ENCODE measurements around the gene CCL4.
A peak's percentile ranks its signal among the peaks of the same experiment; 100 is the strongest.
"Not testable (repeated sequence)": the region's sequence is repeated elsewhere in the genome, so short reads cannot be mapped to it uniquely, and the experiment has no call there.

The CCL4 gene

DNA sequence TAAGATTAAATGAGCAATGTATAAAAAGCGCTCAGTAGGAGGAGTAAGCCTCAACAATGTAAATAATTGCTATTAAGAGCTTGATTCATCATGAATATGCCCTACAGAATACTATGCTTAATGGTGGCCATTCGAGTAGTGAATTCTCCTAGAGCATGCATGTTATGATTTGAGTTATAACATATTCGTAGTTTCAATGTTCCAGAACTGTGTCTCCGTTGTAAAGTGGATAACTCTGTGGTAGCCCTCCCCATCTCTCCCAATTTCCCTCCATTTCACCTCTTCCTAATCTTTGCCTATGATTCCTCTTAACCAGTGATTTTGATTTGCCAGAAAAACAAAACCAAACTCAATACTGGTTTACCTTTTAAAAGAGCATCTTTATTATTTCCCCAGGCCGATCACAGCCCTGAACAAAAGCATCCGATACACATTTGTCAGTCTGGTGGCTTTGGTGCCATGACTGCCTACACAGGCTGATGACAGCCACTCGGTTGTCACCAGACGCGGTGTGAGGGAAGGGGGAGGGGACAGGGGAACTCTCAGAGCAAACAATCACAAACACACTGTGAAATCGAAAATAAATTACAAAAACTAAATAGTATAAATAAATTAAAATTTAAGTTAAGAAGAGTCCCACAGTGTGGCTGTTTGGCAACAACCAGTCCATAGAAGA is 15.6 kb upstream of the CCL4 start:
- DNase-seq (ENCODE audit: low read depth in 2 of 2), result not testable (repeated sequence)

DNA sequence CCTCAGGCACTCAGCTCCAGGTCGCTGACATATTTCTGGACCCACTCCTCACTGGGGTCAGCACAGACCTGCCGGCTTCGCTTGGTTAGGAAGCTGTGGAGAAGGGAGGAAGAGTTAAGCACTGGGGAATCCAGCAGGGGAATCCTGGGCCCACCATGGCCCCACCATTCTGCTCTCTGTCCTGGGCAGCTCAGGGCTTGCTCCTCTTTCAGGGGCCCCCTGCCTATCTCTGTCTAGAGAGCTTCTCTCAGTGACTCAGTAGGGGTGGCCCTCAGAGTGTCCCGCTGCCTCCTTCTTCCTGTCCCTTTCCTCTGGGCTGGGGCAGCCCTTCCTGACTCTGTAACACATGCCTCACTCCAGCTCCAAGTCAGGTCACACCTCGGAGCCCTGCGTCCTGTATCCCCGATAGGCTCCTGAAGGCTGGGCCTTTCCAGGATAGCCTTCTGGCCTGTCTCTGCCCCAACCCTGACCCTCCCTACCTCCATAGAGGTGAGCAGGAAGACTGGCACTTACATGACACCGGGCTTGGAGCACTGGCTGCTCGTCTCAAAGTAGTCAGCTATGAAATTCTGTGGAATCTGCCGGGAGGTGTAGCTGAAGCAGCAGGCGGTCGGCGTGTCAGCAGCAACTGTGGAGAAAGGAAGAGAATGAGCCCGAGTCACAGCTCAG is 14.8 kb upstream of the CCL4 start:
- DNase-seq (ENCODE audit: low read depth in 2 of 2), result no peak

DNA sequence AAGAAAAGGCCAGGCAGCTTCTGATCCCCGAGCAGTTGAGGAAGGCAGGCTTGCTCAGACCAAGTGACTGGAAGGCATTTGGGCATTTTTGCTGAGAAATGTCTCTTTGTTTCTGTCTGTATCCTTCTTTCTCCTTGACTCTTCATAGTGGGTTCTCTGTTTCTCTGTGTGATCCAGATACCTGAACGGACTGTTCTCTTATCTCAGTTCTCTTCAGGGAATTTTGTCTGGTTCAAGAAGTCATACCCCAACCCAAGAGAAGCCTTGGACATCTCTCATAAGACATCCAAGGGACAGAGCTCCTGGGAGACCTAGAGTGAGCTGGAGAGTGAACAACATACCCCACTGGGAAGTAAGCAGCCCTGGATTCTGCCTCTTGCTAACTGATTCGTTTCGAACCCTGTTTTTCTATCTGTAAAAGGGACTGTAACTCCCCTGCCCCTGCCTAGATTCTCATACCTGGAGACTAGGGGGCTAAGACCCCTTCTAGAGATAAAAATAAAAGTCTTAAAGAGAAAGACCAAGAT is 14.2 kb upstream of the CCL4 start:
- DNase-seq (ENCODE audit: low read depth in 2 of 2), result no peak

DNA sequence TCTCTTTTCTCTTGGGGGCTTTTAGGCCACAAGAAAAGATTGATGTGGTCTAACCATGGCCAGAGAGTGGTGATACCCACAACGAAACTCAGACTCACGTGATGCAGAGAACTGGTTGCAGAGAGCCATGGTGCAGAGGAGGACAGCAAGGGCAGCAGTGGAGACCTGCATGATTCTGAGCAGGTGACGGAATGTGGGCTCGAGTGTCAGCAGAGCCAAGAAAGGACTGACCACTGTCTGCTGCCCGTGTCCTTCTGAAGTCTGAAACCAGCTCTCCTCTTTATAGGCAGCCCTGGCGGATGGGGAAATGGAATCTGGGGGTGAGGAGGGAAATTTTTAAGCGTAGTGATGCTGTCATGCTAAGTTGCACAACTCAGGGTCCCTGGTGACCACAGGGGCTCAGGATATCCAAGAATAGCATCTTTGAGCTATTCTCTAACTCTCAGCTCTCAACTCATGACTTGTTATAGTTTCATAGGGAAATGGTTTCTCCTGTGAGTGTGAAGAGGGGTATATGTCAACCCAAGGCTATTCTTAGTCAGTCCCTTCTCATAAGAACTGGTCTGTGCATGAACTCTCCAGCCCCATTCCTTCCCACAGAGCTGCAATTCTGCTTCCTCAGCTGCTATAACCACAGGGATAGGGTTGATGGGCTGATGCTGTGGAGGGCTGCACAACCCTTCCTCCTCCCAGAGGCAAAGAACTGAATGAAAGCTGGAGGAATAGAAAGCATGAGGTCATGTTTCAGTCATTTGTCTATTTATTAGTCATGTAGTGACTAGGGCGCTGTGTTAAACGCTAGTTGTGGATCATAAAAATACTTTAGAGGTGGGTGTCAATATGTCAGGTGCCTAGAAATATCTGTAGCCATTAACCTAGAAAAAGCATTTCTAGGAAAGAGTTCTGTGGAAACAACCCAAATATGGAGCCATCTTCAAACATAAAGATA is 13.5 kb upstream of the CCL4 start, which contains the start of gene CCL3:
Gene CCL3 (minus strand): TSS at position 256 of the 949 bp plus-strand sequence. CDS start 85 bp downstream, at position 171.
- peak; percentile 37 to 39 for DNase-seq (ENCODE audit: low read depth in 2 of 2)

DNA sequence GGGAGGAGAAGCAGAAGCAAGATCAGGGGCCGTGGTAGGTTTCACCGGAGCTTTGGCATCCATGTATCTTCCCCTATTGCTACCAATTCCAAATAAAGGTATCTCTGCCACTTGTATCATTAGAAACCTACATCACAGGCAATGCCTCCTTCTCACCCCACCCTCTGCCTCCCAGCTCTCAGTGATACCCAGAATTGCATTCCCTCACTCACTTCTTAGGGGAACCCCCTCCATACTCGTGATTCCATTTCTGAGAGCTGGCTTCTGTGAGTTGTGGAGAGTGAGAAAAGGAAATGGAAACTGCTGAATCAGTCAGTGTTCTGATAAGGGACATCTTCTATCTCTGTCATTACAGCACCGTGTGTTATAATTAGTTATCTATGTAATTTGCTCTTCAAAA is 11.4 kb upstream of the CCL4 start:
- DNase-seq (ENCODE audit: low read depth in 2 of 2), result peak in 1 of 2 donors; percentile 36

DNA sequence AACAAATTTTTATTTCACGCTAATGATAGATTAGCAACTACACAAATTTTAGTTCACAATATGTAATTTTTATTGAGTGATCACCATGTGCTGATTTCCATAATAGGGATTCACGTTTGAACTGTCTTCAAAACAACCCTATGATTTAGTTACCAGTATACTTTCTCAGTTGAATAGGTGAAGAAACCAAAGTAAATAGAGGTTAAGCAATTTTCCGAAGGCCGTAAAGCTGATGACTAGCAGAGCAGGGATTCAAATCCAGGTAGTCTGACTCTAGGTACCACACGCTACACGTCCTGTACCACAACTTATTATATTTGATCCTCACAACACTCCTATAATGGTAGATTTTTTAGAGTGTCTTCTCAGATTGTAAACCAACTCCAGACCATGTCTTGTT is 10.9 kb upstream of the CCL4 start:
- not testable (repeated sequence) for DNase-seq (ENCODE audit: low read depth in 2 of 2)

DNA sequence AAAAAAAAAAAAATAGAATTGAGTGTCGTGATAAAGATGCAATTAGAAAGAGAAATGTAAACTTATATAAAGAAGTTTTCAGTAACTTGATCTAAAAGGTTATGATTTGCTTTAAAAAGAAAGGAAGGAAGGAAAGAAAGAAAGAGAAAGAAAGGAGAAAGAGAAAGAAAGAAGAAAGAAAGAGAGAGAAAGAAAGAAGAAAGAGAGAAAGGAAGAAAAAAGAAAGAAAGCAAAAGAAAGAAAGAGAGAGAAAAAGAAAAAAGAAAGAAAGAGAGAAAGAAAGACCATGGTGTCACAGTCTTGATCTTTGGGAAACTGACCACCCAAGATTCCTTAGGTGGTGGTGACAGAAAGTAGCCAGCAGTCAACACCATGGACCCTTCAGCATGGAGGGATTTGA is 9.4 kb upstream of the CCL4 start:
- no peak for DNase-seq (ENCODE audit: low read depth in 2 of 2)

DNA sequence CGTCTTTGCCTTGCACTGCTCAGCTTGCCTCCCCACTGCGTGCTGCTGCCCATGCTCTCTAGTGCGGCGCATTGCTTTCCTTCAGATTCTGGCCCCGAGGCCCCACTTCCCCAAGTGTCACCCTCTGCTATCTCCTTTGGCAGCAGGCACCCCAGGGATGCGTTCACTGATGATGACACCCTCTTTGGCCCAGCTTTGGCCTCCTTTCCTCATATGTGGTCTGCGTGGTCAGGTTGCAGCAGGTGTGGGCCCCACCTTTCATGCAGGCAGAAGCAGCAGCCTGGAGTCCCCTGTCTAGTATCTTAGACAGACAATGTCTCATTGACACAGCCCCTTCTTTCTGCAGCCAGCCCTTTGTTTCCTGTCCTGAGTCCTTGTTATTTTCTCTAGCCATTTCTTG is 8.9 kb upstream of the CCL4 start:
- no peak for DNase-seq (ENCODE audit: low read depth in 2 of 2)

DNA sequence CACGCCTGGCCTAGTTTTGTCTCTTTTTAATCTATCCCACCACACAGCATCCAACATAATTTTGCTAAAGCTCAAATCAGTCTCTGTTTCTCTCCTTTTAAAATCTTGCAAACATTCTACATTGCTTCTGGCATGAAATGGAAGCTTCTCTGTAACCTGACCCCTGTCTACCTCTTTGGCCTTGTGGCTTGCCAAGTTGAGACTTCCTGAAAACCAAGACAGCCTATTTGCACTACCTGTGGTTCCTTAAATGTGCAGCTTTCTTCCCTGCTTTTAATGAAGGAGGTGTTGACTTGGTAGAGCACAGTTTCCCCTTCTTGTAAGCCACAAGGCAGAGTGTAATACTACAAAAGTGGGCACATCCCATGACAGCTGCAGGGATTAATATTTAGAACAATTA is 7.6 kb upstream of the CCL4 start:
- no peak for DNase-seq (ENCODE audit: low read depth in 2 of 2)

DNA sequence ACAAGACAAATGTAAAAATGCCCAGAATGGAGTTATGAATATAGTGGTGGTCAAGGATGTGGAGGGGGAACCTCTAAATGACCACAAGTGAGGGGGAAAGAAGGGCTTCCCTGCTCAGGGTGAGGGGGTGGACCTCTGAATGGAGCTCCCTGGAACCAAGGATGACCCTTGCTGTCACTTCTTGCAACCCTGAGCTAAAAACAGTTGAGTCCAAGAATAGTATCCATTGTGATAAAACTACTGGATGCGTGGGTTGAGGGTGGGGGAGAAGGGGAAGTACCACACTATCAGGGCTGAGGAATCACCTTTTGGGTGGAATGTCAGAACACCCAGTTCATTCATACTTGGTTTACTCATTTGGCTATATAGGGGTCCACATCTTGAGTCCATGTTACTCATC is 4.6 kb upstream of the CCL4 start:
- DNase-seq (ENCODE audit: low read depth in 2 of 2), result not testable (repeated sequence)

DNA sequence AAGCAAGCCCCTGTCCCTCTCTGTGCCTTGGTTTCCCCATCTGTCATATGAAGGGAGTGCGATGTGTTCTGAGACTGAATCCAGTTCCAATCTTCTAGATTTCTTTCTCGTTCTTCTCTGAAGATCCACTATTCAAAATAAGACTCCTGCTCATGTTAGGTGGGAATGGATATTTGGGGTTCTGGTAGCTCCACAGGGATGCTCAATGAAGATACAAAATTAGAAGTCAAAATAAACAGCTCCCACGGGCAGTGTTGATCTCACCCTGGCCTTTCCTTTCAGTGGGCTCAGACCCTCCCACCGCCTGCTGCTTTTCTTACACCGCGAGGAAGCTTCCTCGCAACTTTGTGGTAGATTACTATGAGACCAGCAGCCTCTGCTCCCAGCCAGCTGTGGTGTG is 619 bp downstream of the CCL4 start:
- DNase-seq (ENCODE audit: low read depth in 2 of 2), result not testable (repeated sequence)

DNA sequence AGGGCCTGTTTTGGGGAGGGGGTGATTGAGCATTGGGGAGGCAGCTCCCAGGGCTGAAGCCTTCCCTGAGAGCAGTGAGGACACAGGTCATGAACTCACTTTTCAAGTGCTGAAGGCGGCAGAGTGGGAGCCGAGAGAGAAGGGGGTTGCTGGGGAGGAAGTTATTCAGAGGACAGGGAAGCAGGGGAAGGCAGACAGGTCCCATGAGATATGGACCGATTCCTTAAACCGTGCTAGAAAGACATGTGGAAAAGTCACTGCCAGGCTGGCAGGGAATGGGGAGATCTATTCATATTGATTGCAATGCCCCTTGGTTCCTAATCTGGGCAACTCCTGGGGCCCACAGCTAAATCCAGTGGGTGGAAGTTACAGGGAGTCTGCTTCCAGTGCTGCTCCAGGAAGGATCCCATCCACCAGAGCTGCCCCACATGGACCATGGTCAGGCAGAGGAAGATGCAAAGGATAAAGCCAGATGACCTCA is 1.1 kb downstream of the CCL4 start:
- no peak for DNase-seq (ENCODE audit: low read depth in 2 of 2)

DNA sequence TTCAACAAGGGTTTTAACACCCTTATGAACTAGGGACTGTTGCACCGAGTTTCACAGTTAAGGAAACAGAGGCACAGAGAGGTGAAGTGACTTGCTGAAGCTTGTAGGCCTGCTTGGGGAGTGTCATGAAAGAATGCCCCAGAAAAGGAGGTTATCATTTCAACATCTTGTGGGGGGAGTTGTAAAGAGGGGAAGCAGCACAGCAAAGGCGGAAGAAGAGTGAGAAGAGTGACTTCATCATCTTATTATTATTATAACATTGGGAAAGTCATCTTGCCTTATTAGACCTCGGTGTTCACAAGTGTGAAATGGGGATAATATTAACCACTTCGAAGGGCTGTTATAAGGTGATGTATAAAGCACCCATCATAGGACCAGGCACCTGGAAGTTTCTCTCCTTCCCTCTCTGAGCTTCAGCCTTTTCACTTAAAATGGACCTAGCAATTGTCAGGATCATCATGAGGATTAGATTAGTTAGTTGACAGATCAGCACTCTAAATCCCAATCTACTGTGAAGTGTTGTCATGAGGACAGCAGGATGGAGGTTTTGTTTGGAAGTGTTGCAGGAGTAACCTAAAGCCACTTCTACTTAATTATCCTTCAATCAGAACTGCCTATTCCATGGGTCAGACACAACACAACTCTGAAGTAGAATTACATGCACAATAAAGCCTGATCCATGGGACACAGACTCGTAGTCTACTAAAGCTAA is 2.3 kb downstream of the CCL4 start:
- no peak for DNase-seq (ENCODE audit: low read depth in 2 of 2)

DNA sequence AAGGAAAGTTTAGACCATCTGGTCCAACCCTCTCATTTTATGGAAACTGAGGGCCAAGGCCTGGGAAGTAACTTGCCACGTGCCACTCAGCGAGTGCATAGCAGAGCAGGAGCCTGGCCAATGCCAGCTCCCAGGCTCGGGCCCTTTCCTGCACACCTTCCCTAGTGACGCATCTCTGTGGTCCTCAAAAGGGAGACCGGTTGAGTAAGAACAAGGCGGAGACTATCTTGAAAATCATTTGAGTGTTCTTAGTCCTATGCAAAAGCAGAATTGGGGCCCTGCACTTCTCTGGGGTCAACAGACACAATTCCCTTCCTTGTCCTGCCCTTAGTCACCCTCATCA is 2.8 kb downstream of the CCL4 start:
- DNase-seq (ENCODE audit: low read depth in 2 of 2), result no peak

DNA sequence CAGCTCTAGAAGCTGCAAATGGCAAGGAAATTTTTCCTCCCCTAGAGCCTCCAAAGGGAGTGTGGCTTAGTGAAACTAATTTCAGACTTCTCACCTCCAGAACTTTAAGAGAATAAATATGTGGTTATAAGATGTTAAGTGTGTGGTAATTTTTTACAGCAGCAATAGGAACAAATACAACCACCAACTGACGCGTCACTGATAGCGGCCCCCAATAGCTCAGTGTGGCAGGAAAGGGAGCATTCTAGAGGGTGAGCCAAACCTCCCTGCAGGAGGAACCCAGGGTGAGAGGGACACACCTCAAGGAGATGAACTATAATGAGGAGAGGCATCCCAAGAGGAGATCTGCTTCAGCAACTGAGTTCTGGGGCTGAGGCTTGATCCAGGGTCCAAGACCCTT is 4.0 kb downstream of the CCL4 start:
- DNase-seq (ENCODE audit: low read depth in 2 of 2), result no peak

DNA sequence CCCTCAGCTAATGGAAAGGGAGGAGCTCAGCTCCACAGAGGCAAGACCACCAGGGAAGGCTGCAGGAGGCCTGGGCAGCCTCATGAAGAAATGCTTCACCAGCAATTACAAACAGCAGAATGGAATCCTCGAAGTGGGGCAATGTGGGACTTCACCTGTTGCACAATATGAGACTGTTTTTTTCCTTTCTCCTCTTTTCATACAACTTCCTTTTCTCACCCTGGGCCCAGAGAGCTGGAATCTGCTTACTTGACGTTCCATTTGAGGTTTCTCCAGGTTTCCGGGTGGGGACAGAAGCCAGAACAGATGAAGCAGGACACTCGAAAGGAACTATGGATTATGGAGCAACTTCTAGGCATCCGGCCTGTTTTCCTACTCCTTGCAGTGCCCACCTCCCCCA is 4.6 kb downstream of the CCL4 start:
- DNase-seq (ENCODE audit: low read depth in 2 of 2), result not testable (repeated sequence)

DNA sequence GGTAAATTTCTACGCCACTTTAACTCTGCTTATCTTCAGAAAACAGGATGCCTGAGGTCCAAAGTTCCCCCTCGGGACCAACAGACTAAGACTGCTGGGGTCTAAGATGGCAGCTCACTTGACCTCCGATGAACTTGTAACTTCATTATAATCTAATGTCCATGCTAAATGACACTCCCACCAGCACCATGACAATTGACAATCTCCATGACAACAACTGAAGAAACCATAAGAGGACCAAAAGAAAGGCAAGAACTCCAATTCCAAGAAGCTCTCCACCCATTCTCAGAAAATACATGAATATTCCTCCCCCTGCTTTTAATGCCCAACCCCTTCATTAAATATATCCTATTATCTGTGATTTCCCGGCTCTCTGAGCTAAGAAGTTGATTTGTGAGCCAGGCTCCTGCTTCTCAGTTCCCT is 7.5 kb downstream of the CCL4 start:
- DNase-seq (ENCODE audit: low read depth in 2 of 2), result no peak

DNA sequence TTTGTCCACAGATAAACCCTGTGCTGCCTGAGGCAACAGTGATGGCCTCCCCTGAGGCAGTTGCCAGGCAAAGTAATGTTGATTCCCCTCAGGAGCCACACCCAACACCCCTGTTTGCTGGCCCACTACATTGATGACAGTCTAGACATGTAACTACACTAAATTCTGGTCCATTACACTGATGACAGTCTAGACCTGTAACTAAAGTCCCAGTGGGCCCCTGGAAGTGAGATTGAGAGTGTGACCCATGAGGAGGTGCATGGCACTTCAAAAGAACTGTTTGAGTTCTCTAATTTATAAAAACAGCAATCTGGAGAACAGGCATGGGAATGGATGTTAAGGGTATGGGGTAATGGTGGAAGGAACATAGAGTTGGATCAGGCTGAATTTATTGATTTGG is 8.9 kb downstream of the CCL4 start:
- DNase-seq (ENCODE audit: low read depth in 2 of 2), result no peak

DNA sequence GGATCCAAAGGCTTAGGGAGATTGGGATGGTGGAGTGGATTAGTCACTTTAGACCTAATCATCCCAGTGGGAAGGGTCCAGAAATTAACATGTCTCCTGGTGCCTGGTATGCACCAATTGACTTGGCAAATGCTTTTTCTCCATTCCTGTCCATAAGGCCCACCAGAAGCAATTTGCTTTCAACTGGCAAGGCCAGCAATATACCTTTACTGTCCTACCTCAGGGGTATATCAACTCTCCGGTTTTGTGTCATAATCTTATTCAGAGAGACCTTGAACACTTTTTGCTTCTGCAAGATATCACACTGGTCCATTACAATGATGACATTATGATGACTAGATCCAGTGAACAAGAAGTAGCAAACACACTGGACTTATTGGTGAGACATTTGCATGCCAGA is 9.5 kb downstream of the CCL4 start:
- not testable (repeated sequence) for DNase-seq (ENCODE audit: low read depth in 2 of 2)

DNA sequence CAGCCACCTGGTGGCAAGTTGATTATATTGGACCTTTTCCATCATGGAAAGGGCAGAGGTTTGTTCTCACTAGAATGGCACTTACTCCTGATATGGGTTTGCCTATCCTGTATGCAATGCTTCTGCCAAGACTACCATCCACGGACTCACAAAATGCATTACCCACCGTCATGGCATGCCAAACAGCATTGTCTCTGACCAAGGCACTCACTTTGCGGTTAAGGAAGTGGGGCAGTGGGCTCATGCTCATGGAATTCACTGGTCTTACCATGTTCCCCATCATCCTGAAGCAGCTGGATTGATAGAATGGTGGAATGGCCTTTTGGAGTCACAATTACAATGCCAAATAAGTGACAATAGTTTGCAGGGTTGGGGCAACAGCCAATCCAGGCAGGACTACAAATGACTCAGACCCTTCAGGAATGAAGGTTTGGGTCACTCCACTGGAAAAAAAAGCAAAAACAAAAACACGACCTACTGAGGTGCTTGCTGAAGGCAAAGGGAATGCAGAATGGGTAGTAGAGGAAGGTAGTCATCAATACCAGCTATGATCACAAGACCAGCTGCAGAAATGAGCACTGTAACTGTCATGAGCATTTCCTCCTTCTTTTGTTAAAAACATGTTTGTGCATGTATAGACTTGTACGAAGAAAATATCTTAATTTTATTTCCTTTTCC is 11.5 kb downstream of the CCL4 start:
- not testable (repeated sequence) for DNase-seq (ENCODE audit: low read depth in 2 of 2)

DNA sequence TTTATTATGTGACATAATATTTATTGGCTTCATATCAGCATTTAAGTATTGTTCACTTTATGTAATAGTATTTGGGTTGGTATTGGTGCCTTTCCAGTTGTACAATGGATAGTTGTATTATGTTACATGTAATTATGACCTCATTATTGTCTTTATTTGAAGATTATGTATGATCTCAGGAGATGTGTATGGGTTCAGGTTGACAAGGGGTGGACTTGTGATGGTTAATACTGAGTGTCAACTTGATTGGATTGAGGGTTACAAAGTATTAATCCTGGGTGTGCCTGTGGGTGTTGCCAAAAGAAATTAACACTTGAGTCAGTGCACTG is 12.0 kb downstream of the CCL4 start:
- not testable (repeated sequence) for DNase-seq (ENCODE audit: low read depth in 2 of 2)

Measured in stimulated activated CD4-positive, alpha-beta T cell treated with anti-CD3 and anti-CD28 coated beads, Interleukin-15, amount 100 ng/mL, for 48 hours (primary cell).